Lower leg skin (tissue), 3 donors: ENCODE data around the gene LMBR1.

Source experiments
- POLR2A ChIP-seq, 2 donors: fragments of 450-650 bp; IDR thresholded peaks; one replicate each; pipeline ENCODE4 v1.6.1; 2016 to 2017; ENCODE audit warnings: antibody characterized with exemption in 2 of 2, mild to moderate bottlenecking in 1 of 2, moderate library complexity in 1 of 2
- TF ChIP-seq, protein P1 (sequence below), 3 donors: fragments of 450-650 bp; IDR thresholded peaks; one replicate each; pipeline ENCODE4 v1.5.1; 2016; ENCODE audit warnings: antibody characterized with exemption in 3 of 3, mild to moderate bottlenecking in 3 of 3, moderate library complexity in 2 of 3

DNA sequence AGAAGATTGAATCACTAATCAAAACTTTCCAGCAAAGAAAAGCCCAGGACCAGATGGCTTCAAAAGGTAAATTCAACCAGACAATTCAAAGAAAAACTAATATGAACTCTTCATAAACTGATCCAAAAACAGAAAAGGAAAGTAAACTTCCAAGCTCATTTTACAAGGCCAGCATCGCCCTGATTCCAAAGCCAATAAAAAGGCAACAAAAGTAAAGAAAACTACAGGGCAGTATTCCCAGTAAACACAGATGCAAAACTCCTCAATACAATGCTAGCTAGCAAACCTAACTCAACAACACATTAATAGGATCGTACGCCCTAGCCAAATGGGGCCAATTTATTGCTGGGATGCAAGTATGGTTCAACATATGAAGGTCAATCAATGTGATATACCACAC lies 199.4 kb downstream of the LMBR1 start:
- no peak for TF ChIP-seq POLR2A (IDR thresholded peaks at IDR 0.05)
- TF ChIP-seq, protein P1, sequence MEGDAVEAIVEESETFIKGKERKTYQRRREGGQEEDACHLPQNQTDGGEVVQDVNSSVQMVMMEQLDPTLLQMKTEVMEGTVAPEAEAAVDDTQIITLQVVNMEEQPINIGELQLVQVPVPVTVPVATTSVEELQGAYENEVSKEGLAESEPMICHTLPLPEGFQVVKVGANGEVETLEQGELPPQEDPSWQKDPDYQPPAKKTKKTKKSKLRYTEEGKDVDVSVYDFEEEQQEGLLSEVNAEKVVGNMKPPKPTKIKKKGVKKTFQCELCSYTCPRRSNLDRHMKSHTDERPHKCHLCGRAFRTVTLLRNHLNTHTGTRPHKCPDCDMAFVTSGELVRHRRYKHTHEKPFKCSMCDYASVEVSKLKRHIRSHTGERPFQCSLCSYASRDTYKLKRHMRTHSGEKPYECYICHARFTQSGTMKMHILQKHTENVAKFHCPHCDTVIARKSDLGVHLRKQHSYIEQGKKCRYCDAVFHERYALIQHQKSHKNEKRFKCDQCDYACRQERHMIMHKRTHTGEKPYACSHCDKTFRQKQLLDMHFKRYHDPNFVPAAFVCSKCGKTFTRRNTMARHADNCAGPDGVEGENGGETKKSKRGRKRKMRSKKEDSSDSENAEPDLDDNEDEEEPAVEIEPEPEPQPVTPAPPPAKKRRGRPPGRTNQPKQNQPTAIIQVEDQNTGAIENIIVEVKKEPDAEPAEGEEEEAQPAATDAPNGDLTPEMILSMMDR (IDR thresholded peaks at IDR 0.05) = no peak
